Thyroid gland (tissue), 4 donors: ENCODE results near the gene CHM. TPM values are rescaled to one million over a fixed set of nuclear protein-coding genes. Genes with fewer than 3 reads are reported as not detected.
A peak's percentile ranks its signal among the peaks of the same experiment; 100 is the strongest.
"Not testable (repeated sequence)": the region's sequence is repeated elsewhere in the genome, so short reads cannot be mapped to it uniquely, and the experiment has no call there.

ENCODE experiments used
- DNase-seq, 2 donors: peaks; one replicate each; pipeline ENCODE4 v3.0.0-alpha.2; 2019
- H3K27ac ChIP-seq, 3 donors: fragments of 200-600 bp; sonication (generic); 1 replicate in 2 of 3; 2 replicates in 1 of 3; pipeline ENCODE4 v1.5.1; 2016 to 2019; ENCODE audit warnings: mild to moderate bottlenecking in 1 of 3, moderate library complexity in 1 of 3
- H3K27me3 ChIP-seq: fragments of 200-600 bp; sonication (generic); one replicate; pipeline ENCODE4 v1.5.1; 2019
- H3K36me3 ChIP-seq, 2 donors: fragments of 200-600 bp; sonication (generic); one replicate each; pipeline ENCODE4 v1.5.1; 2016 to 2019
- H3K4me1 ChIP-seq, 2 donors: fragments of 200-600 bp; sonication (generic); one replicate each; pipeline ENCODE4 v1.5.1; 2017 to 2019
- H3K4me3 ChIP-seq, 3 donors: fragments of 200-600 bp; sonication (generic); replicated peaks in 1 of 3; 1 replicate in 2 of 3; 2 replicates in 1 of 3; pipeline ENCODE4 v1.5.1; 2016; ENCODE audit warnings: mild to moderate bottlenecking in 1 of 3
- H3K9me3 ChIP-seq: fragments of 200-600 bp; sonication (generic); one replicate; pipeline ENCODE4 v1.5.1; 2017
- POLR2A ChIP-seq, 2 donors: fragments of 450-650 bp; IDR thresholded peaks; one replicate each; pipeline ENCODE4 v1.6.1; 2017; ENCODE audit warnings: antibody characterized with exemption in 2 of 2, mild to moderate bottlenecking in 2 of 2, moderate library complexity in 1 of 2
- WGBS, 2 donors: methylation state at CpG; one replicate each; pipeline ENCODE4 v1.1.5; 2017; 5-methylcytosine and 5-hydroxymethylcytosine counted together
- intact Hi-C: fragments of 100-400 bp; cut with DNase I; formaldehyde crosslinking; loops from one replicate; pipeline ENCODE4 v1.15.1; 2023
- total RNA-seq, 4 donors: library from RNA; depleted of rRNA; stranded (reverse); fragments of >200 nt; gene quantifications; one replicate each; pipeline ENCODE4 v1.2.3, GENCODE V29; 2016
- TF ChIP-seq, protein P1 (sequence below), 6 experiments: fragments of 200-600 bp in 3 of 6; fragments of 450-650 bp in 3 of 6; sonication (generic) in 3 of 6; IDR thresholded peaks; one replicate each; pipeline ENCODE4 v1.5.1; 2016 to 2019; ENCODE audit warnings: antibody characterized with exemption in 6 of 6, mild to moderate bottlenecking in 2 of 6, inconsistent platforms in 1 of 6, moderate library complexity in 1 of 6

The CHM gene
- total RNA-seq, 4 donors from 2014 or later, result 25.1 to 33.6 (median 30.8) TPM

DNA sequence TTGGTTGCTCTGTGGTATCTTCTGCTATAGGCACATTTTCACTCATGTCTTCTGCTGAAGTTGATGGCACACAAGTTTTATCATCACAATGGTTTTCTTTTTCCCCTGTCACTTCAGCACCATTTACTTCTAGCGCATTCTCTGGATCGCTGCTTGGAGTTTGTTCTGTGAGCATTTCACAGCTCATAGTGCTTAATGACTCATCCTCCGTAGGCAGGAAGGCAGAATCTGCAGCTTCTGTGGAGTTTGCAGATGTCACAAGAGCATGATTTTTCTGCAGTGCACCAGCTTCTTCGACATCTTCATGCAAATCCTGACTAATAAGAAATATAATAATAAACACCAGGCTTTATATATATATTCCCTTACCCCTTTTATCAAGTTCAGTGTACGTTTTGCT lies 83.6 kb downstream of the CHM start:
- Histone ChIP-seq H3K36me3 (no peaks in the 10 kb centered on the region), H3K9me3 (no peaks in the 10 kb centered on the region), H3K27me3 (no peaks in the 10 kb centered on the region), H3K4me3 (no peak overlapping the region), H3K27ac (no peak overlapping the region), H3K4me1 (no peaks in the 10 kb centered on the region)
- DNase-seq, result no peak
- intact Hi-C loops, result no loop called here
- TF ChIP-seq, protein P1, sequence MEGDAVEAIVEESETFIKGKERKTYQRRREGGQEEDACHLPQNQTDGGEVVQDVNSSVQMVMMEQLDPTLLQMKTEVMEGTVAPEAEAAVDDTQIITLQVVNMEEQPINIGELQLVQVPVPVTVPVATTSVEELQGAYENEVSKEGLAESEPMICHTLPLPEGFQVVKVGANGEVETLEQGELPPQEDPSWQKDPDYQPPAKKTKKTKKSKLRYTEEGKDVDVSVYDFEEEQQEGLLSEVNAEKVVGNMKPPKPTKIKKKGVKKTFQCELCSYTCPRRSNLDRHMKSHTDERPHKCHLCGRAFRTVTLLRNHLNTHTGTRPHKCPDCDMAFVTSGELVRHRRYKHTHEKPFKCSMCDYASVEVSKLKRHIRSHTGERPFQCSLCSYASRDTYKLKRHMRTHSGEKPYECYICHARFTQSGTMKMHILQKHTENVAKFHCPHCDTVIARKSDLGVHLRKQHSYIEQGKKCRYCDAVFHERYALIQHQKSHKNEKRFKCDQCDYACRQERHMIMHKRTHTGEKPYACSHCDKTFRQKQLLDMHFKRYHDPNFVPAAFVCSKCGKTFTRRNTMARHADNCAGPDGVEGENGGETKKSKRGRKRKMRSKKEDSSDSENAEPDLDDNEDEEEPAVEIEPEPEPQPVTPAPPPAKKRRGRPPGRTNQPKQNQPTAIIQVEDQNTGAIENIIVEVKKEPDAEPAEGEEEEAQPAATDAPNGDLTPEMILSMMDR (IDR thresholded peaks at IDR 0.05), result no peak
- TF ChIP-seq POLR2A (IDR thresholded peaks at IDR 0.05), result no peak
- WGBS, 2 donors, result 89 to 90% methylated on average over 5 of the region's 5 CpGs

DNA sequence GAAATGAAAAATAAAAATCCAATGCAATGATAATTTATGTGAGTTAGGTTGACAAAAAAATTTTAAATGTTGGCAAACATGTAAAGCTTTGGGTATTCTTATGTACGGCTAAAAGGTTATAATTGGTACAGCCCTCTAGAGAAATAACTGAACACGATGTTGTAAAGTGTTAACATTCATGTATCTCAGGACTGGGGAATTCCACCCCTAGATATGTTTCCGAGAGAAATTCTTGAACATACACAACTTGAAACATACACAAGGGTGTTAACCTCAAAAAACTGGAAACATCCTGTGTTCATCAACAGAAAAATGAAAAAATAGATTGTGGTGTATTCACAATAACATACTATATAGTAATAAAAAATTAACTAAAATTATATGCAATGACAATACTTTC lies 91.8 kb downstream of the CHM start:
- no peaks in the 10 kb centered on the region for H3K36me3 ChIP-seq
- TF ChIP-seq, protein P1 (IDR thresholded peaks at IDR 0.05), result no peak
- TF ChIP-seq POLR2A (IDR thresholded peaks at IDR 0.05), result no peak
- no peak overlapping the region for H3K27ac ChIP-seq
- H3K4me3 ChIP-seq, result no peak overlapping the region
- intact Hi-C loops, result no loop called here
- 85 to 98% methylated on average over 3 of the region's 3 CpGs for WGBS, 2 donors
- no peaks in the 10 kb centered on the region for H3K27me3 ChIP-seq
- no peaks in the 10 kb centered on the region for H3K4me1 ChIP-seq
- H3K9me3 ChIP-seq, result no peaks in the 10 kb centered on the region
- no peak for DNase-seq

DNA sequence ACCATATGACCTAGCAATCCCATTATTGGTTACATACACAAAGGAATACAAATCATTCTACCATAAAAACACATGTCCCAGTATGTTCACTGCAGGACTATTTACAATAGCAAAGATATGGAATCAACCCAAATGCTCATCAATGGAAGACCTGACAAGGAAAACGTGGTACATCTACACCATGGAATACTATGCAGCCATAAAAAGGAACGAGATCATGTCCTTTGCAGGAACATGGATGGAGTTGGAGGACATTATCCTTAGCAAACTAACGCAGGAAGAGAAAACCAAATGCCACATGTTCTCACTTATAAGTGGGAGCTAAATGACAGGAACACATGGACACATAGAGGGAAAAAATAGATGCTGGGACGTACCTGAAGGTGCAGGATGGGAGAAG lies 102.6 kb downstream of the CHM start:
- H3K27me3 ChIP-seq, H3K4me3 ChIP-seq, H3K4me1 ChIP-seq, H3K36me3 ChIP-seq, H3K27ac ChIP-seq, intact Hi-C loops, H3K9me3 ChIP-seq, DNase-seq: not testable (repeated sequence)
- WGBS, 2 donors, result 96 to 98% methylated on average over 4 of the region's 4 CpGs

DNA sequence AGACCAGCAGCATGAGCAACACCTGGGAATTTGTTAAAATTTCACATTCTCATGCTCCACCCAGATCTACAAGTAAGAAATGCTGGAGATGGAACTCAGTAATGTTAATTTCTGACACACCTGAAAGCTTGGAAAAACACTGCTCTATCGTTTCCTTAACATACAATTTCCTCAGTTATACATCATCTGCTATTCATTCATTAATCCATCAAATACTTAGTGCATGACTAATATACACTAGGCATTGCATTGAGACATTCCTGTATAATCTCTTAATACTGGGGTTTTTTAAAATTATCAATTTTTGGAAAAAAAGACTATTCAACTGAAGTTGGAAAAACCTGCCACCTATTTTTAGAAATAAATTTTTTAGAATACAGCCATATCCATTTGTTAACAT lies 106.1 kb downstream of the CHM start:
- Histone ChIP-seq H3K4me1 (no peaks in the 10 kb centered on the region), H3K4me3 (no peak overlapping the region), H3K9me3 (no peaks in the 10 kb centered on the region), H3K36me3 (no peaks in the 10 kb centered on the region), H3K27me3 (no peaks in the 10 kb centered on the region), H3K27ac (no peak overlapping the region)
- intact Hi-C loops, result no loop called here
- 80 to 93% methylated on average over 1 of the region's 1 CpG for WGBS, 2 donors
- TF ChIP-seq, protein P1 (IDR thresholded peaks at IDR 0.05), result no peak
- no peak for TF ChIP-seq POLR2A (IDR thresholded peaks at IDR 0.05)
- DNase-seq, result no peak

DNA sequence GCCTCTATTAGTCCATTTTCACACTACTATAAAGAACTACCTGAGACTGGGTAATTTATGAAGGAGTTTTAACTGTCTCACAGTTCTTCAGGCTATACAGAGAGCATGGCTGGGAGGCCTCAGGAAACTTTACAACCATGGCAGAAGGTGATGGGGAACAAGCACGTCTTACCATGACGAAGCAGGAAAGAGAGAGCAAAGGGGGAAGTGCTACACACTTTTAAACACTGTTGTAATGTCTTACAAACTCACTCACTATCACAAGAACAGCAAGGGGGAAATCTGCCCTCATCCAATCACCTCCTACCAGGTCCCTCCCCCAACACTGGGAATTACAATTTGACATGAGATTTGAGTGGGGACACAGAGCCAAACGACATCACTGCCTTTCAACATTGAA lies 107.4 kb downstream of the CHM start:
- 89 to 94% methylated on average over 3 of the region's 3 CpGs for WGBS, 2 donors
- H3K9me3 ChIP-seq, H3K36me3 ChIP-seq, H3K4me1 ChIP-seq, intact Hi-C loops, H3K27me3 ChIP-seq, H3K4me3 ChIP-seq, H3K27ac ChIP-seq, DNase-seq: not testable (repeated sequence)

DNA sequence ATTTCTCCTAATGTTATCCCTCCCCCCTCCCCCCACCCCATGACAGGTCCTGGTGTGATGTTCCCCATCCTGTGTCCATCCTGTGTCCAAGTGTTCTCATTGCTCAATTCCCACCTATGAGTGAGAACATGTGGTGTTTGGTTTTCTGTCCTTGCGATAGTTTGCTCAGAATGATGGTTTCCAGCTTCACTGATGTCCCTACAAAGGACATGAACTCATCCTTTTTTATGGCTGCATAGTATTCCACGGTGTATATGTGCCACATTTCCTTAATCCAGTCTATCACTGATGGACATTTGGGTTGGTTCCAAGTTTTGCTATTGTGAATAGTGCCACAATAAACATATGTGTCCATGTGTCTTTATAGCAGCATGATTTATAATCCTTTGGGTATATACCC lies 113.0 kb downstream of the CHM start:
- 98 to 100% methylated on average over 2 of the region's 2 CpGs for WGBS, 2 donors
- H3K9me3 ChIP-seq, H3K4me3 ChIP-seq, H3K27me3 ChIP-seq, H3K4me1 ChIP-seq, H3K36me3 ChIP-seq, DNase-seq, H3K27ac ChIP-seq, intact Hi-C loops: not testable (repeated sequence)

DNA sequence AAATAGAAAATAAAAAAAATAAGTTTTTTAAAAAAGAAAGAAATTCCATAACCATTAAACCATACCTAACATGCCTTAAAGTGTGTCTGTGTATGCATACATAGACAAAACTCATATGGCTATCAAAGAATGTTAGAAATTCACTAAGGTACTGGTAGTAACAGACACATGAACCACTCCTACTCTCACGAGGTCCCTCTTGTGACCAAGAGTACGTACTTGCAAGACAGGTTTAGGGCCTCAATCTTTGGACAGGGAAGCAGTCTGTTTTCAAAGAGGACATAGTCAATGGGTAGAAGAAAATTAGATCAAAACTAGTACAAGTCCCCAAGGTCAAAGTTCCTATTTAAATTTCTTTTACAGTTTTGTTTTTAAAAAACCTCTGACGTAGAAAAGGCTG lies 117.3 kb downstream of the CHM start:
- Histone ChIP-seq H3K27me3 (no peaks in the 10 kb centered on the region), H3K27ac (no peak overlapping the region), H3K4me3 (no peak overlapping the region), H3K4me1 (peaks cover 0 to 4% of the 10 kb centered on the region in 2 donors), H3K36me3 (no peaks in the 10 kb centered on the region), H3K9me3 (no peaks in the 10 kb centered on the region)
- WGBS, 2 donors, result 63 to 70% methylated on average over 3 of the region's 3 CpGs
- peak; percentile 2 to 10 for DNase-seq
- intact Hi-C loops, result no loop called here
- TF ChIP-seq, protein P1 (IDR thresholded peaks at IDR 0.05), result no peak
- TF ChIP-seq POLR2A (IDR thresholded peaks at IDR 0.05), result no peak
